H1 (cell line): ENCODE data around the gene CD44. TPM values are rescaled to one million over a fixed set of nuclear protein-coding genes. Genes with fewer than 3 reads are reported as not detected.

Experiments used
- CTCF ChIA-PET: fragments of 300-600 bp; sonication (Branson Sonifier 250); formaldehyde crosslinking; loops from one replicate; lab custom pipeline; 2021; ENCODE audit not compliant: partially characterized antibody; lab: Charles Lee
- POLR2A ChIA-PET: fragments of 300-600 bp; sonication (Branson Sonifier 250); formaldehyde crosslinking; loops from one replicate; lab custom pipeline; 2021; ENCODE audit warnings: inconsistent platforms; ENCODE audit not compliant: partially characterized antibody; lab: Charles Lee
- DNase-seq, 2 experiments: peaks; one replicate each; pipeline versions ENCODE4 v3.0.0 to v3.0.0-alpha.2; 2010 to 2022; ENCODE audit warnings: low spot score in 2 of 2, low read depth in 1 of 2, mixed read lengths in 1 of 2
- FAIRE-seq: peaks from 2 replicates; lab custom pipeline; 2011; peaks lifted over from hg19 to GRCh38; lab: Jason Lieb, UNC
- H2AFZ ChIP-seq: 2 replicates; pipeline ENCODE4 v1.8.1; 2012; ENCODE audit warnings: low read length, inconsistent platforms
- H2AK5ac ChIP-seq: 2 replicates; pipeline ENCODE4 v1.6.1; 2013; ENCODE audit warnings: low read depth, low read length
- H2BK120ac ChIP-seq: replicated peaks from 2 replicates; pipeline ENCODE3; 2013; ENCODE audit warnings: low read depth, low read length, inconsistent platforms
- H2BK12ac ChIP-seq: 2 replicates; pipeline ENCODE4 v1.6.1; 2013; ENCODE audit warnings: low read depth, low read length
- H2BK15ac ChIP-seq: 2 replicates; pipeline ENCODE4 v1.6.1; 2013; ENCODE audit warnings: low read length
- H2BK20ac ChIP-seq: 2 replicates; pipeline ENCODE4 v1.6.1; 2013; ENCODE audit warnings: low read length
- H2BK5ac ChIP-seq: 2 replicates; pipeline ENCODE4 v1.6.1; 2013; ENCODE audit warnings: low read depth, low read length
- H3K14ac ChIP-seq: 2 replicates; pipeline ENCODE4 v1.6.1; 2013; ENCODE audit warnings: inconsistent platforms; ENCODE audit not compliant: insufficient read length
- H3K18ac ChIP-seq: 2 replicates; pipeline ENCODE4 v1.6.1; 2013; ENCODE audit warnings: low read length; ENCODE audit errors: extremely low read depth
- H3K23ac ChIP-seq: 2 replicates; pipeline ENCODE4 v1.6.1; 2013; ENCODE audit warnings: inconsistent platforms; ENCODE audit not compliant: insufficient read length
- H3K23me2 ChIP-seq: 2 replicates; pipeline ENCODE4 v1.6.1; 2013; ENCODE audit warnings: low read depth, low read length
- H3K27ac ChIP-seq: 2 replicates; pipeline ENCODE4 v1.6.1; 2011; ENCODE audit warnings: low read depth, low read length, inconsistent platforms
- H3K27me3 ChIP-seq, 4 experiments: replicated peaks in 1 of 4; 1 replicate in 1 of 4; 2 replicates in 3 of 4; pipeline versions ENCODE4 v1.6.1 to v1.8.1; 2011 to 2013; ENCODE audit warnings: low read length in 3 of 4, mild to moderate bottlenecking in 3 of 4, inconsistent platforms in 2 of 4, mixed read lengths in 2 of 4, moderate library complexity in 1 of 4; ENCODE audit not compliant: control insufficient read depth in 3 of 4, insufficient read depth in 3 of 4; ENCODE audit errors: extremely low read depth in 1 of 4
- H3K36me3 ChIP-seq, 4 experiments: 2 replicates each; pipeline versions ENCODE4 v1.6.1 to v1.8.1; 2011 to 2013; ENCODE audit warnings: mild to moderate bottlenecking in 4 of 4, low read length in 3 of 4, moderate library complexity in 2 of 4, control low read depth in 1 of 4, inconsistent platforms in 1 of 4; ENCODE audit not compliant: insufficient read depth in 4 of 4, control insufficient read depth in 2 of 4
- H3K4ac ChIP-seq: replicated peaks from 2 replicates; pipeline ENCODE3; 2013; ENCODE audit warnings: low read length, low read depth, mixed read lengths, inconsistent platforms; ENCODE audit not compliant: insufficient read length
- H3K4me1 ChIP-seq, 4 experiments: replicated peaks in 1 of 4; 1 replicate in 1 of 4; 2 replicates in 3 of 4; pipeline versions ENCODE4 v1.6.1 to v1.8.1; 2011 to 2013; ENCODE audit warnings: low read length in 3 of 4, inconsistent platforms in 2 of 4, mixed read lengths in 1 of 4; ENCODE audit not compliant: insufficient read depth in 4 of 4, control insufficient read depth in 3 of 4
- H3K4me2 ChIP-seq, 2 experiments: 2 replicates each; pipeline versions ENCODE4 v1.6.1 to v1.8.1; 2011 to 2013; ENCODE audit warnings: low read depth in 2 of 2, low read length in 2 of 2, control low read depth in 1 of 2, inconsistent platforms in 1 of 2, mild to moderate bottlenecking in 1 of 2; ENCODE audit not compliant: insufficient read depth in 1 of 2
- H3K4me3 ChIP-seq, 4 experiments: fragments of 200-600, 300-600 bp in 1 of 4; sonication (generic), shearing (Covaris generic), sonication (Bioruptor Twin) in 1 of 4; 2 replicates each; pipeline versions ENCODE4 v1.5.1 to v1.8.1; 2011 to 2016; ENCODE audit warnings: low read length in 4 of 4, low read depth in 3 of 4, control low read depth in 2 of 4, inconsistent platforms in 2 of 4, mild to moderate bottlenecking in 2 of 4, mixed read lengths in 1 of 4, moderate library complexity in 1 of 4; ENCODE audit not compliant: insufficient read depth in 2 of 4; ENCODE audit errors: extremely low read depth in 1 of 4
- H3K56ac ChIP-seq: replicated peaks from 2 replicates; pipeline ENCODE3; 2013; ENCODE audit warnings: low read depth, mild to moderate bottlenecking, mixed read lengths, low read length, inconsistent platforms; ENCODE audit not compliant: insufficient read length
- H3K79me1 ChIP-seq: 2 replicates; pipeline ENCODE4 v1.6.1; 2013; ENCODE audit warnings: low read depth, low read length, control low read depth
- H3K79me2 ChIP-seq, 2 experiments: 2 replicates each; pipeline versions ENCODE4 v1.6.1 to v1.8.1; 2012 to 2013; ENCODE audit warnings: low read length in 2 of 2, mild to moderate bottlenecking in 2 of 2, inconsistent platforms in 1 of 2; ENCODE audit not compliant: insufficient read depth in 2 of 2, control insufficient read depth in 1 of 2
- H3K9ac ChIP-seq, 4 experiments: replicated peaks in 1 of 4; 1 replicate in 1 of 4; 2 replicates in 3 of 4; pipeline versions ENCODE4 v1.6.1 to v1.8.1; 2011 to 2013; ENCODE audit warnings: low read depth in 3 of 4, low read length in 3 of 4, control low read depth in 2 of 4, mild to moderate bottlenecking in 2 of 4, moderate library complexity in 2 of 4, inconsistent platforms in 1 of 4; ENCODE audit errors: extremely low read depth in 1 of 4
- H3K9me3 ChIP-seq, 2 experiments: 2 replicates each; pipeline versions ENCODE4 v1.6.1 to v1.8.1; 2012 to 2013; ENCODE audit warnings: mild to moderate bottlenecking in 2 of 2, moderate library complexity in 2 of 2, control low read depth in 1 of 2, inconsistent platforms in 1 of 2, low read depth in 1 of 2, low read length in 1 of 2, mixed read lengths in 1 of 2; ENCODE audit not compliant: insufficient read depth in 2 of 2
- H4K20me1 ChIP-seq, 2 experiments: replicated peaks in 1 of 2; 2 replicates each; pipeline versions ENCODE3 to v1.8.1; 2011 to 2013; ENCODE audit warnings: inconsistent platforms in 2 of 2, low read length in 2 of 2, mild to moderate bottlenecking in 1 of 2; ENCODE audit not compliant: insufficient read depth in 2 of 2, control insufficient read depth in 1 of 2
- H4K5ac ChIP-seq: 2 replicates; pipeline ENCODE4 v1.6.1; 2013; ENCODE audit warnings: low read length, low read depth, mixed read lengths, inconsistent platforms; ENCODE audit not compliant: insufficient read length
- H4K8ac ChIP-seq: 2 replicates; pipeline ENCODE4 v1.8.0; 2013; ENCODE audit warnings: mild to moderate bottlenecking, moderate library complexity, low read length, inconsistent platforms; ENCODE audit not compliant: insufficient read depth; ENCODE audit errors: extremely low read depth
- H4K91ac ChIP-seq: replicated peaks from 2 replicates; pipeline ENCODE3; 2013; ENCODE audit warnings: low read length, mixed read lengths, inconsistent platforms; ENCODE audit not compliant: insufficient read length
- POU5F1 ChIP-seq: IDR thresholded peaks from 2 replicates; pipeline ENCODE4 v1.6.1; 2011; ENCODE audit warnings: low read depth, mild to moderate bottlenecking, low read length, moderate library complexity
- SIX5 ChIP-seq: IDR thresholded peaks from 2 replicates; pipeline ENCODE4 v1.6.1; 2011; ENCODE audit warnings: mild to moderate bottlenecking, low read depth, low read length
- SP1 ChIP-seq: IDR thresholded peaks from 2 replicates; pipeline ENCODE4 v1.6.1; 2011; ENCODE audit warnings: low read depth, low read length
- YY1 ChIP-seq: IDR thresholded peaks from 2 replicates; pipeline ENCODE4 v1.6.1; 2011; ENCODE audit warnings: low read depth, mild to moderate bottlenecking, low read length
- WGBS, 2 experiments: shearing (Covaris generic) in 1 of 2; methylation state at CpG; one replicate each; pipeline versions ENCODE4 v1.1.6 to v1.1.7; 2013 to 2015; ENCODE audit warnings: low lambda C conversion rate in 2 of 2, mixed read lengths in 2 of 2, inconsistent platforms in 1 of 2, low coverage in 1 of 2, missing lambda C conversion rate in 1 of 2; ENCODE audit not compliant: insufficient replicate concordance in 2 of 2, insufficient coverage in 1 of 2, insufficient read length in 1 of 2; ENCODE audit errors: extremely low coverage in 1 of 2, missing lambda C conversion rate in 1 of 2; 5-methylcytosine and 5-hydroxymethylcytosine counted together
- polyA plus RNA-seq, 7 experiments: library from polyadenylated mRNA; depleted of rRNA in 3 of 7; stranded (reverse) in 5 of 7; unstranded in 2 of 7; fragments of >200 nt in 5 of 7; fragments of 200-250 nt in 2 of 7; gene quantifications; 1 replicate in 5 of 7; 2 replicates in 1 of 7; 4 replicates in 1 of 7; pipeline versions ENCODE4 v1.2.1 to v1.2.3, GENCODE V29; 2011 to 2013; ENCODE audit warnings: missing spikeins in 2 of 7, mixed read lengths in 2 of 7
- total RNA-seq: library from RNA; stranded (reverse); fragmentation: NEBNext Ultra II Directional; extraction: Animal tissue kit (Norgen Biotek cat#: 25700); gene quantifications from 2 replicates; pipeline ENCODE4 v1.2.1, GENCODE V29; 2021
- TF ChIP-seq, protein P1 (sequence below): IDR thresholded peaks from 2 replicates; pipeline ENCODE4 v1.6.1; 2012; ENCODE audit warnings: low read length, inconsistent platforms

The CD44 gene
- total and polyA plus RNA-seq, 2 of the 8 experiments (the other 6 are each of a cell fraction or from before 2014, with no cell fraction given): 11.8 to 13.7 TPM

DNA sequence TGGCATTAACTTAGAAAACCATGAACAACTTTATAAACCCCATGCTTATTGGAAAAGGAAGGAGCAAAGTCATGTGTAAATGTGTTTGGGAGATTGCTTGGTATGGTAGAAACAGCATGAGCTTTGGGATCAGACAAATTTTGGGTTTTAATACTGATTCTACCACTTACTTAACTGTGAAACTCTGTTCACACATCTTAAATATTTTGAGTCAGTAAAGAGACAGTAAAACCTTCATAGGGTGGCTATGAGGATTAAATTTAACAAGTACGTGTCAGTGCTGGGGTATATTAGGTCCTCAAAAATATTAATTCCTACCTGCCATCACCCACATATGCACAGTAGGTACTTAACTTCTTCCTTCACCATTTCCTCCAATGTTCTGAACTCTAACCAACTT lies 96.5 kb downstream of the CD44 start:
- H4K5ac ChIP-seq: no peak overlapping the region
- no peak overlapping the region for H3K4ac ChIP-seq
- no peak overlapping the region for H3K9ac ChIP-seq
- H3K36me3 ChIP-seq: no peaks in the 10 kb centered on the region
- no peak overlapping the region for H2BK12ac ChIP-seq
- H3K9me3 ChIP-seq: no peaks in the 10 kb centered on the region
- no peak overlapping the region for H3K56ac ChIP-seq
- H3K27me3 ChIP-seq: no peaks in the 10 kb centered on the region; a peak in 2 of 7 replicates
- no peak for TF ChIP-seq POU5F1
- no peak for TF ChIP-seq SIX5
- no peak for TF ChIP-seq SP1
- TF ChIP-seq YY1: no peak
- TF ChIP-seq, protein P1, sequence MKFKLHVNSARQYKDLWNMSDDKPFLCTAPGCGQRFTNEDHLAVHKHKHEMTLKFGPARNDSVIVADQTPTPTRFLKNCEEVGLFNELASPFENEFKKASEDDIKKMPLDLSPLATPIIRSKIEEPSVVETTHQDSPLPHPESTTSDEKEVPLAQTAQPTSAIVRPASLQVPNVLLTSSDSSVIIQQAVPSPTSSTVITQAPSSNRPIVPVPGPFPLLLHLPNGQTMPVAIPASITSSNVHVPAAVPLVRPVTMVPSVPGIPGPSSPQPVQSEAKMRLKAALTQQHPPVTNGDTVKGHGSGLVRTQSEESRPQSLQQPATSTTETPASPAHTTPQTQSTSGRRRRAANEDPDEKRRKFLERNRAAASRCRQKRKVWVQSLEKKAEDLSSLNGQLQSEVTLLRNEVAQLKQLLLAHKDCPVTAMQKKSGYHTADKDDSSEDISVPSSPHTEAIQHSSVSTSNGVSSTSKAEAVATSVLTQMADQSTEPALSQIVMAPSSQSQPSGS: no peak
- FAIRE-seq (no peak), DNase-seq (no peak)
- H3K27ac ChIP-seq: no peak overlapping the region
- no peak overlapping the region for H2BK20ac ChIP-seq
- H3K18ac ChIP-seq: no peak overlapping the region
- no peaks in the 10 kb centered on the region for H3K23me2 ChIP-seq
- H3K79me1 ChIP-seq: no peaks in the 10 kb centered on the region
- no peak overlapping the region for H4K8ac ChIP-seq
- WGBS, 2 experiments: 0% methylated on average over 1 of the region's 1 CpG; no CpG with 5 or more reads in 1 of the 2 experiments
- no peak overlapping the region for H3K4me3 ChIP-seq
- H3K79me2 ChIP-seq: no peaks in the 10 kb centered on the region
- CTCF ChIA-PET: interaction anchor here (0.6 to 1.6 kb wide), 6 partner anchors 10 to 309 kb away, joined by 3 read pairs; no protein-coding TSS in a partner anchor
- no peak overlapping the region for H2BK15ac ChIP-seq
- H3K14ac ChIP-seq: no peak overlapping the region
- no peak overlapping the region for H3K23ac ChIP-seq
- POLR2A ChIA-PET: no interaction called here
- H2BK5ac ChIP-seq: no peak overlapping the region
- peaks cover 0 to 2% (median 2%) of the 10 kb centered on the region in 4 experiments; a peak in 4 of 7 replicates for H3K4me1 ChIP-seq
- no peak overlapping the region for H2BK120ac ChIP-seq
- H2AFZ ChIP-seq: no peak overlapping the region
- no peak overlapping the region for H2AK5ac ChIP-seq
- H4K91ac ChIP-seq: no peak overlapping the region
- H4K20me1 ChIP-seq: no peaks in the 10 kb centered on the region
- H3K4me2 ChIP-seq: no peak overlapping the region
